SW480 (cell line): ENCODE data around the gene PAQR7.

ENCODE experiments used
- DNase-seq: peaks from one replicate; pipeline ENCODE4 v3.0.0-alpha.2; 2016; ENCODE audit warnings: low spot score

PAQR7 gene

DNA sequence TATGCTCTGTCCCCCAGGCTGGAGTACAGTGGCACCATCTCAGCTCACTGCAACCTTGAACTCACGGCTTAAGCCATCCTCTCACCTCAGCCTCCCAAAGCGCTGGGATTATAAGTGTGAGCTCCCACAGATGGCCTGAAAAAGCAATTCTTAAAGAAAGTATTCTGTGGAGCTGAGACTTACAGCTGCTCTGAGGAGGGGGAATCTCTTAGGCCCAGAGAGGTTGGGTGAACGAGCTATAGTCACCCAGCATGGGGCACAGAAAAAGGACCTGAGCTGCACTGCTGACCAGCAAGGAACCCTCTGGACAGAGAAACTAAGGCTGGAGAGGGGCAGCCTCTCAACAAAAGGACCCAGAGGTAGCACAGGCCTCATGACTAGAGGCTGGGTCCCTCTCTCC, 1.3 kb downstream of the PAQR7 start:
- DNase-seq, result no peak

DNA sequence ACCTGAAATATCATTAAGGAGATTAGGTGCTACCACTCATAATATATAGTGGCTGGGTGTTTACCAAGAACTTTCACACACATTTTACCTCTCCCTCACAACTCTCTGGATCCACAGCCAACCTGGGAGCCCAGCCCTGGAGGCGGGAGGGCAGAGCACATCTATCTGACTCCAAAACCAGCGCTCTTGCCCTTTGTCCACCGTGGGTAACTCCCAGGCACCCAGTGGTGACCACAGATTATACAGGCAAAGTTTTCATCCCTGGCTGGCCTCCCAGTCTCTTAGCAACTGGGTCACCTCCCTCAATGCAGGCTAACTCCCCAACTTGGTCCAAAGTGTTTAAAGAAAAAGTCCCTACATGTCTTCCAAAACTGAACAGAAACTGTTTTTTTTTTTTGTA, 2.4 kb downstream of the PAQR7 start:
- DNase-seq, result peak; percentile 22

DNA sequence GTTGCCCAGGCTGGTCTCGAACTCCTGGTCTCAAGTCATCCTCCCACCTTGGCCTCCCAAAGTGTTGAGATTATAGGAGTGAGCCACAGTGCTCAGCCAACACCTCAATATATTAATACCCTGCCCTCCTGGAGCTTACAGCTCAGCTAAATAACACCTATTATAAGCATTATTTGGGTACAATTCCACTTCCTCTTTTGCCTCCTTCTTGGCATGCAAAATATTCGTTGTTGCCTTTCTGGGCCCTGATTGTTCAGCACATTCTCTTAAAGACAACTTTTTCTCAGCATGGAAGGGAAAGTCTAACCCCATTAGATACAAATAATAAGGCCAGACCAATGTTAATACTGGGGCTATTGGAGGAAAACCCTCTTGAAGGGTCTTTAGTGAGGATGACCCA, 2.8 kb downstream of the PAQR7 start:
- DNase-seq, result no peak

DNA sequence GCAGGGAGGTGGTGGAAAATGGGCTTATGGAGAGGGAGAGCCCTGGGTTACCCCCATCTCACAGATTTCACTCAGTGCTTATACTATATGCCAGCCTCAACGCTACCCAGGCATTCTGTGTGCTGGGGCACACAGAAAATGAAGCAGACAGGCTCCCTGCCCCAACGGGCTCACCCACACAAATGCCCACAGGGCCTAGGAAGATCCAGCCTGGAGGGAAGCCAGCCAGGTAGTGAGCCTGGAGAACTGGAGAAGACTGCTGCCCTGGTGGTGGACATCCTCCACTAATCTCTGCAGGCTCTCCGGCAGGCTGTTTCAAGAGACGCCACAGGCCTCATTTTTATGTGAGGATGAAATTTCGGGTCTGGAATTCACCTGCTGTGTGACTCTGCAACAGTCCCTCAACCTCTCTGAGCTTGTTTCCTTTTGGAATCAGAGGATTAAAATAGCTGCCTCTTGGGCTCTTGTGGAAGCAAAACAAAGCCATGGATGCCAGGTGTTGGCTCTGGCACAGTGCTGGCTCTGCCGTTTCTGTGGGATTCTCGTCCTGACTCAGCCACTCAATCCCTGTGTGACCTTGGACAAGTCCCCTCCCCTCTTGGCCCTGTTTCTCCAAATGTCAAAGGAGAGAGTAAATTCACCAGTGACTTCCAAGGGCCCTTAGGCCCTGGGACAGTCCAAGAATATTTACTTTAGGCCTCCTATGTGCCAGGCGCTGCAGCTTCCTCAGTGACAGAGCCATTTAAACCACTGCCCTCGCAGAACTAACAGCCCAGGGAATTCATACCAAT, 3.6 kb downstream of the PAQR7 start:
- DNase-seq, result no peak

DNA sequence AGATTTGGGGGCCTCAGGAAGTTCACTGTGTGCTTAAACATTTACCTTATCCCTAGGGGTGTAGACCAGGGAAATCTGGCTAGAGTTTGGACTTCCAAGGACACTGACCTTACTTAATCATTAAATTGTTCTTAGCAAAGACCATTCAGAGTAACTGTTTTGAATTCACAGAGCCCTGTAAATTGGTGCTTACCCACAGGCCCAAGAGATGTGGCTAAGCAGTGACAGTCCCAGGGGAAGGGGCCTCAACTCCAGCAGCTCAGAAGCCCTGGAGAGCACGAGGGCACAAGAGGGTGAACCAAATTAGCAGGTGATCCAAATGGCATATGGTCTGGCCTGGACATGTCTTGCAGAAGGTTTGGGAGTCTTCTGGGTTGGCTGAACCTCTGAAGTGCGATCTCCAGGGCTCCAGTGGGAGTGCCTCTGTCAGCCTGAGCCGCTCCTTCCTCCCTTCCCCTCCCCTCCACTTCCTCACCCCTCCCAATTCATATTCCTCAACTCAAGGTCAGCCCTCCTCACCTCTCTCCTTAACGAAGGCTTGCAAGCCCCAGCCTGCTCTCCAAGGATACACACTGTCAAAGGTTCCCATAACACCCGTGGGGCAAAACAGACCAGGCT, 4.3 kb downstream of the PAQR7 start:
- DNase-seq, result no peak

DNA sequence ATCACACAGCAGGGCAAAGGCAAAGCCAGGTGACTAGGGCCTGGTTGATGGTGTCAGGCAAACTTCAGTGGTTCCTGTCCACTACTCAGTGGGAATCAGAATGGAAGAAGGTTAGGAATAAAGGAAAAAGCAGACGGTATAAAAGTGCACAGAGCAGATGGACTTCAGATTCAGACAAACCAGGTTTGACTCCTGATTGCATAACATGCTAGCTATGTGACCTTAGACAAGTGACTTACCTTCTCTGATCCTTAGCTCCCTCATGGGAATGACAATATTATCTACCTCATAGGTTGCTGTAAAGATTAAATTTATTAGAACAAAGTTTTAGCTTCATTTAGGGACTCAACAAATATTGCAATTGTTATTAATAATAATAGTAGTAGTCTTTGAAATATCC, 4.9 kb downstream of the PAQR7 start:
- no peak for DNase-seq

DNA sequence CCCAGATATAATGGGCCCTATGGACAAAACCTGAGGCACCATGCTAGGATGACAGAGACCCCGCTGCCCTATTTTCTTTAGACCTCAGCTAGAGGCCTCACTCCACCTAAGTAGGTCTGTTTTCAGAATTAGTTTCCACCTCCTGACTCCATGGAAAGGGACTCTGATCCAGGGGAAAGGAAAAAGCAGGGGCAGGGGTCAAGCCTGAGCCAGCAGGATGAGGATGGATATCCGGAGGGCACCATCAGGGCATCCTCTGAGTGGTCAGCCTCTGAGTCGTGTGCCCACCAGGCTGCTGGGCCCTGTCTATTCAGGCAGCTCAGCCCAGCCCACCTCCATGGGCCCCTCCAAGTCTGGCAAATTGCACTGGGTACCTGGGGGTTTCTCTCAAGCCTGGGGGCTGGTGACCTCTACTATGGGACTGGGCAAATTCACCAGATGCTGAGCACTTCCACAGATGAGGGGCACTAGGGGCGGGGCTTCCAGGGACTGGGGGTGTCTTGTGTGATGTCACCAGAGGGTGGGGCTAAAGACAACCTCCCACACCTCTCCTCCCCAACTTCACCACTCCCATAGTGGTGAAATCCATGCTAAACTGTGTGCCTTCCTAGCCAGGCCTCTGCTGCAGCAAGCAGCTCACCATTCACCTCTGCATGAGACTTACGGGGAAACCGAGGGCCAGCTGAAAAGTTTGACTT, 5.5 kb downstream of the PAQR7 start:
- no peak for DNase-seq

DNA sequence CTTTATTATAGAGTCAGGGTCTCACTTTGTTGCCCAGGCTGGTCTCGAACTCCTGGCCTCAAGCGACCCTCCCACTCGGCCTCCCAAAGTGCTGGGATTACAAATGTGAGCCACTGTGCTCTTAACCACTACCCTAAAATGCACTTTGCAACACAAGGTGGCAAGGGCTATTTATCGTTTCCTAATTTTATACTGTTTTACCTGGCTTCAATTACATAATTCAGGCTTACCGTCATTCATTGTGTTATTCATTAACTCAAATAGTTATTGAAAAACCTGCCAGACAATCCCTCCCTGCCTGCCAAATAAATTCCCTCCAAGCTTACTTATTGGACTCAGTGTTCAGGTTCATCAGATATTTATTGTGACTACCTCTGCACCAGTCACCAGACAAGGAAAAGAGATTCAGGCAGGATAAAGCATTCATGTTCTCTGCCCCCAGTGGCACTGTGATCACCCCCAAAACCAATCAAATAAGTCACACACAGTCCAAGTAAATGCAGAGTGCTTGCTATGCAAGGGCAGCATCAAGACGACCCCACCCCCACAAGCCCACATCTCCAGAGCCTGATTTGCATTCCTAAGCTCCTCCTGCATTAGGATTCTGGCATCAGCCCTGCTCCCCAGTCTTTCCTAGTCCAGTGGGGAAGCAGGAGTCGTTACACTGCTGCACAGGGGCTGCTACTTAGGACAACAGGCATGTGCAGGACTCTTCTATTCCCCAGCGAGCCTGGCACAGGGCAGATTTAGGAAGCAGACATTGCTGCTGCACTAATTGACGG, 8.1 kb downstream of the PAQR7 start:
- peak; percentile 9 for DNase-seq

DNA sequence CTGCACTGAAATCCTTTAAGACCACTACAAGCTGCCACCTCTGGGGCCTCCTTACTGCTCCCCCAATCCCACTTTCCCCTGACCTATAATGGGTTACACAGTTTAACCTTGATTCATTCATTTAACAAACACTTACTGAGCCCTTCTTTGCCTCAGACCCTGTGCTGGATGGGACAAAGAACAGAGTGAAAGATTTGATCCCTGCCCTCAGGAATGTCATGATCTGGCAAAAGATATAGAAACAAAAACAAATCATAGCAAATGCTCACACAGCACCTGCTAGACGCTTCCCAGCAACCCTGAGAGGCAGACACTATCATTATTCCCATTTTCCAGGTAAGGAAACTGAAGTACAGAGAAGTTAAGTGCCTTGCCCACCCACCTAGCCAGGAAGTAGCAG, 9.2 kb downstream of the PAQR7 start:
- DNase-seq, result no peak

DNA sequence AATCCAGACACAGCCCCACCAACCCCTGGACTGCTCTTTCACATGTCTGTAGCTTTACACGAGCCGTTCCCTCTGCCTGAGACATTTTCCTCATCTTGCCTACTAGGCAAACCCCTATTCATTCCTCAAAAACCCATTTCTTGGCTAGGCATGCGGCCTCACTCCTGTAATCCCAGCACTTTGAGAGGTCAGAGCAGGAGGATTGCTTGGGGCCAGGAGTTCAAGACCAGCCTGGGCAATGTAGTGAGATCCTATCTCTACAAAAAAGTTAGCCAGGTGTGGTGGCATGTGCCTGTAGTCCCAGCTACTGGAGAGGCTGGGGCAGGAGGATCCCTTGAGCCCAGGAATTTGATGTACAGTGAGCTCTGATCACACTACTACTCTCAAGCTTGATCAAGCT, 11.1 kb downstream of the PAQR7 start:
- no peak for DNase-seq

DNA sequence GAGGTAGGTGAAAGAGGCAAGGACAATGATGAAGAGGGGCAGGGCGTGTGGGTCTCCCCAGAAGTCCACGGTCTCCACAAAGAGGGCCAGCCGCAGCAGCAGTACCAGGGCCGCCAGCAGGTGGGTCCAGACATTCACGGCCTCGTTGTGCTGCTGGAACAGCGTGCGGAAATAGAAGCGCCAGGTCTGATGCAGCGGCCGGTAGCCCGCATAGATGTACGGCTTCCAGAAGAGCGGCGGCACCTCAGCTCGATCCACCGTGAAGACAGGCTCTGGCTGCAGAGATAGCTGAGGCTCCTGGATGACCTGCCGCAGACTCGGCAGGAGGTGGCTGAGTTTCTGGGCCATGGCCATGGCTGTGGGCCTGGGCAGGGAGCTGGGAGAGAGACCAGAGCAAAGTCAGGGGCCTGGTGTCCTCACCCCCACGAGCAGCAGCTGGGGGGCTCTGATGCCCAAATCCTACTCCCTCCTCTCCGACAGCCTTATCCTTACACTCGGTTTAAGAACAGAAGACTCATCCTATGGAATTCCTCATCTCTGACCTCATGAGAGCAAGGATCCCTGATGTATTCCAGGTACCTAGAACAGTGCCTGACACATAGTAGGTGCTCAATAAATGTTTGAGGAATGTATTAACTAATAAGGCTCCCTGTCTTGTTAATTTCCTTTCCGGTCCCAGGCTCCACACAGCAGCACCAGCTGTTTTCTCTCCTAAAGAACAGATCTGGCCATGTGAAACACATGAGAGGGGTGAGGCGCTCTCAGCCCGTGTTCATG, 11.8 kb downstream of the PAQR7 start:
- DNase-seq, result no peak

DNA sequence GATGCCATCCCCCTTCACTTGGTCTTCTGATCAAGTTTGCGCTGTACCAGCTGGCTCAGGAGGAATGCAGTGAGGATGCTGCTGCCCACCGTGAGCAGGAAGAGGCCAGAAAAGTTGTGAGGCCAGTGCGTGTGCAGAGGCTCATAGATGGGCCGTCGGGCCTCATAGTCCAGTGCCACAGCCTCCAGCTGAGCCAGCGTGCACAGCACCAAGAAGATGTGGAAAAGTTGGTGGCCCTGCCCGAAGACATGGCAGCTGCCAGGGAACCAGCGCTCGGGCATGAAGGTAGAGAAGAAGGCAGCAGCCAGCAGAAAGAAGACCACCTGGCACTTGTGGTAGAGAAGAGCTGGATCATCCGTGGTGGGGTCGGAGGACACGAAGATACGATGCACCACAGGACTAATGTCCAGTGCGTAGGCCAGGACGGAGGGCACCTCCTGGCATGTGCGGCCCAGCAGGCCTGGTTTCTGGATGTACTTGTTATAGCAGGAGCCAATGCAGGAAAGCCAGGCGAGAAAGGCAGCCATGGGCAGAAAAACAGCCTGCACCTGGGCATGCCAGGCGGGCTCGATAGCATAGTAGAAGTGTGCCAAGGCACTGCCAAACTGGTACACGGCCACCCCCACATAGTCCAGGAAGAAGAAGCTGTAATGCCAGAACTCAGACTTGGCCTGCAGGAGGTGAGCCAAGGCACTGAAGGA, 12.6 kb downstream of the PAQR7 start:
- no peak for DNase-seq

DNA sequence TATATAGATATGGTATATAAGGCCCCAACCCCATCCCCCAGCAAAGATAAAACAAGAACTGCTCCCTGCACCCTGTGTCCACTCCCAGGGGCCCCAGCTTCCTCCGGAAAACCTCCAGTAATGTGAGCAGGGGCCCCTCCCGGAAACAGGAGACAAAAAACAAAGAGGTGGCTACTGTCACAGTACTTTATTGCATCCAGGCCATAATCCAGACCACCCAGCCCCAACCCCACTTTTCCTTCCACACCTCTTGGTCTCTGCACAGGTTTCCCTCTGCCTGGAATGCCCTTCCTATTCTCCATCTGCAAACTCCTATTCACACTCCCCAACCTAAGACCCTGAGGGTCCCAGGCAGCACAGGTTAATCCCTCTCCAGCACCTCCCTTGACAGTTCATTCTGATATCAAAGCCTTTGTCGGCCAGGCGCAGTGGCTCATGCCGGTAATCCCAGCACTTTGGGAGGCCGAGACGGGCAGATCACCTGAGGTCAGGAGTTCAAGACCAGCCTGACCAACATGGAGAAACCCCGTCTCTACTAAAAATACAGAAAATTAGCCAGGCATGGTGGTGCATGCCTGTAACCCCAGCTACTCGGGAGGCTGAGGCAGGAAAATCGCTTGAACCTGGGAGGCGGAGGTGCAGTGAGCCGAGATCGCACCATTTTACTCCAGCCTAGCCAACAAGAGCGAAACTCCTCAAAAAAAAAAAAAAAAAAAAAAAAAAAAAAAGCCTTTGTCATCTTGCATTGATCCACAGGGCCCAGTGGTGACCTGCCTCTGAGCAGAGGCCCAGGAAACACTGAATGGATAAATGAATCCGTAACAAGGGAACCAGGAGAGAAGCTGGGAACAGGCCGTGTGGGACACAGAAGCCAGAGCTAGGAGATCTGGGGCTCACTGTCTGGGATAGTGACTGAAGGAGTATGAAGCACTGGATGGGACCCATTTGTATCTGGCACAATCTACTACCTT, 13.9 kb downstream of the PAQR7 start:
- peak; percentile 47 for DNase-seq

DNA sequence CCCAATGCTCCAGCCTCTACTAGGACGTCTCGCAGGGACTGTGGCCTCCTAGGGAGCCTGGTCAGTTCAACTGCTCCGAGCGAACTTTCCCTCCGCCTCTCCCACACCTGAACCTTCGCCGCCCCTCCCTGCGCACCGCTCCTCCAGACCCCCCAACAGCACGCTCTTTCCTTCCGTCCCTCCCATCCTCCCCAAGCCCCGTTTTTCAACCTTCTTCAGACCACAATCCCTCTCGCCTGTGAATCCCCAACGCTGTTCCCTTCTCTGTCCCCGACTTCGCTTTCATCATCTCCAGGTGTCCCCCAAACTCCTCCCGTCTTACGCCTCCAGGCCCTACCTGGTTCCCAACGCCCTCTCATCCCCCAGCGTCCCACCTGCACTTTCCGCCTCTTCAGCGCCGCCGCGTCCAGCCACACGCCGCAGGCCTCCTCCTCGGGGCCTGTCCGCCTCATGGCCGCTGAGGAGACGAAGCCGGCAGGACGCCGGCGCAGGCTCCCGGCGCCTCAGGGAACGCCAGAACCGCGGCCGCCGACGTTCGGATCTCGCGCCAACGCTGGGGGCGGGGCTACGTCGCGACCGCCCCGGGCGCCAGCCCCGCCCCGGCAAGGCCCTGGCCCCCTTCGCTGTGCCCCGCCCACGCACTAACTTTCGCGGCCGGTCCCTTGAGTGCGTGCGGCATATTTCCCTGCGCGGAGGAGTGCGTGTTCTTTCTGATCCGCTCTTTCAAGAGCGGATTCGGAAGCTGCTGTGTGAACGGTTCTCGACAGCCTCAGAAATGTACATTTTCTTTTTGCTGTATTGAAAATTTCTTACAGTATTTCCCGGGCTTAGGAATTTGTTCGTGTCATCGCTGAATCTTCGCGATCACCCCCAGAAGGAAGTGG, 16.4 kb downstream of the PAQR7 start, which contains the start of gene AUNIP:
Gene AUNIP, minus strand, starts transcription at position 552 of the 884 bp plus-strand sequence. Its CDS starts 100 bp downstream, at position 452.
- peak; percentile 85 for DNase-seq

DNA sequence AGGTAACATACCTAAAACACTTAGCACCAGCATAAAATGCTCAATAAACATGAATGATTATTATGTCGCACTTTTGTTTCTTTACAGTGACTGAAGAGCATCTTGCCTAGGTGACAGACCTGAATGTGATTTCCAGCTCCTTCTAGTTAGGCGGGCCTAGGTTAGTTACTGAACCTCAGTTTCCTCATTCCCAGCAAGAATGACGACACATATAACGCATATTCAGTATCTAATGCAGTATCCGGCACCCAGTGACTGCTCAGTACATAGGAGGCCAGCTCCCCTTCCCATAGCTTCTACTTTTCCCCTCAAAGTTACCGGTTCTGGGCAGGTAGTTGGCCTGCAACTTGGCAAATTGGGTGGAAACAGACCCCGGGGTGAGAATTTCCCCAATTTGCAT, 17.0 kb downstream of the PAQR7 start:
- DNase-seq, result no peak

DNA sequence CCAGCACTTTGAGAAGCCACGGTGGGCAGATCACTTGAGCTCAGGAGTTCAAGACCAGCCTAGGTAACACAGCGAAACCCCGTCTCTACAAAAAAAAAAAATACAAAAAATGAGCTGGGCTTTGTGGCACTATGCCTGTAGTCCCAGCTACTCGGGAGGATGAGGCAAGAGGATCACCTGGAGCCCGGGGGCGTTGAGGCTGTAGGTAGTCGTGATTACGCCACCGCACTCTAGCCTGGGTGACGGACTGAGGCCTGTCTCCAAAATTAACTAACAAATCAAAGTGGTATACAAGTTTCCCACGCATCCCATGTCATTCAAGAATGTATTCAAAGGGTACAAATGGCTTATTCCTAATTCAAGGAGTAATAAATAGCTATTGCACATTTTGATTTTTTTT, 18.7 kb downstream of the PAQR7 start:
- no peak for DNase-seq

DNA sequence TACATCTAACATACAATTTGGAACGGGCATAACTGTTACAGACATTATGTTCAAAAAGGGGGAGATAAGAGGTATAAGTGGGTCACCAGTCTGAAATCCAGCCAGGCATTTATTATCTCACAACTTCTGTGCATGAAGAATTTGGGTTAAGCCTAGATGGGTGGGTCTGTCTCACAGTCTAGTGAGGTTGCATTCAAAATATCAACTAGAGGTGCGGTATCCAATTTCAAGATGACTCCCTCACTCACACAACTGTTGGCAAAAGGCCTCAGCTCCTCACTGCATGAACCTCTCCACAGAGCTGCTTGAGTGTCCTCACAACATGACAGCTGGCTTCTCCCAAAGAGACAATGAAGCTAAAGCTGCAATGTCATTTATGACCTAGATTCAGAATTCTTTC, 21.0 kb downstream of the PAQR7 start:
- no peak for DNase-seq

DNA sequence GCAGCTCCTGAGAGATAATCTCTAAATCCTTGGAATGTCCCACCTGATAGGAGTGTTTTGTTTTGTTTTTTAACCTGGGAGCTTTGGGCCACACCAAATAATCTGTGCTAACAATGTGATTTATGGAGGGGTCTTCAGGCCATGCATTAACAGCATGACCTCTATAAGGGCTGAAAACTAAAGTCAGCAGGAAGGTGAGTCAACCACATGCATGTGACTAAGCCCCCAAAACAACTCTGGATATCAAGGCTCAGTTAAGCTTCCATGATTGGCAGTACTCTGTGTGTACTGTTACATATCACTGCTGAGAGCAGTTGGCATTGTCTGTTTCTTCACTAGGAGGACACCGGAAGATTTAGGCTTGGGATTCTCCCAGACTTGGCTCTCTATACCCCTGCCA, 27.0 kb downstream of the PAQR7 start:
- DNase-seq, result no peak

DNA sequence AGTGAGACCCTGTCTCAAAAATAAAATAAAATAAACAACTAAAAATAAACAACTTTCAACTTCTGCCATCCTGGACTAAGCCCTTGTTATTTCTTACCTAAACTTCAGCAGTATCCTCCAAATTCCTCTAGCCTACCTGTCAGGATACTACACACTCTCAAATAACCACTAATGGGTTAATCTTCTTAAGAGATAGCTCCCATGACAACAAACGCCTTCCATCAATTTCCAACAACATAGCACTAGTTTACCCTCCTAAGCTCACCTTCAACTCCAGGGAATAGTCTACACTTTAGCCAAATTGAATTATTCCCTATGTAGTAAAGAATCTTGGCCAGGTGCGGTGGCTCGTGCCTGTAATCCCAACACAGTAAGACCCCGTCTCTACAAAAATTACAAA, 27.6 kb downstream of the PAQR7 start:
- DNase-seq, result no peak
